Measurements from ENCODE around the gene NFASC.

NFASC gene

GRCh38 chr1:204873714-204874113 is 3.1 kb downstream of the NFASC start:
- DNase-seq (ENCODE audit: low spot score) = no peak
- H3K27ac ChIP-seq = no peak overlapping the region
- TF ChIP-seq, protein P1, sequence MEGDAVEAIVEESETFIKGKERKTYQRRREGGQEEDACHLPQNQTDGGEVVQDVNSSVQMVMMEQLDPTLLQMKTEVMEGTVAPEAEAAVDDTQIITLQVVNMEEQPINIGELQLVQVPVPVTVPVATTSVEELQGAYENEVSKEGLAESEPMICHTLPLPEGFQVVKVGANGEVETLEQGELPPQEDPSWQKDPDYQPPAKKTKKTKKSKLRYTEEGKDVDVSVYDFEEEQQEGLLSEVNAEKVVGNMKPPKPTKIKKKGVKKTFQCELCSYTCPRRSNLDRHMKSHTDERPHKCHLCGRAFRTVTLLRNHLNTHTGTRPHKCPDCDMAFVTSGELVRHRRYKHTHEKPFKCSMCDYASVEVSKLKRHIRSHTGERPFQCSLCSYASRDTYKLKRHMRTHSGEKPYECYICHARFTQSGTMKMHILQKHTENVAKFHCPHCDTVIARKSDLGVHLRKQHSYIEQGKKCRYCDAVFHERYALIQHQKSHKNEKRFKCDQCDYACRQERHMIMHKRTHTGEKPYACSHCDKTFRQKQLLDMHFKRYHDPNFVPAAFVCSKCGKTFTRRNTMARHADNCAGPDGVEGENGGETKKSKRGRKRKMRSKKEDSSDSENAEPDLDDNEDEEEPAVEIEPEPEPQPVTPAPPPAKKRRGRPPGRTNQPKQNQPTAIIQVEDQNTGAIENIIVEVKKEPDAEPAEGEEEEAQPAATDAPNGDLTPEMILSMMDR (IDR thresholded peaks at IDR 0.05) = no peak
- no peak overlapping the region for H3K4me3 ChIP-seq

GRCh38 chr1:204874274-204874673 is 3.6 kb downstream of the NFASC start:
- H3K4me3 ChIP-seq = no peak overlapping the region
- TF ChIP-seq, protein P1 (IDR thresholded peaks at IDR 0.05) = no peak
- DNase-seq (ENCODE audit: low spot score) = no peak
- H3K27ac ChIP-seq = no peak overlapping the region

- no peak overlapping the region for H3K27ac ChIP-seq
- peak; percentile 12 for DNase-seq (ENCODE audit: low spot score)
- H3K4me3 ChIP-seq = no peak overlapping the region
- TF ChIP-seq, protein P1 (IDR thresholded peaks at IDR 0.05) = no peak
Measured at GRCh38 chr1:204875255-204875654, 4.6 kb downstream of the NFASC start.

DNA sequence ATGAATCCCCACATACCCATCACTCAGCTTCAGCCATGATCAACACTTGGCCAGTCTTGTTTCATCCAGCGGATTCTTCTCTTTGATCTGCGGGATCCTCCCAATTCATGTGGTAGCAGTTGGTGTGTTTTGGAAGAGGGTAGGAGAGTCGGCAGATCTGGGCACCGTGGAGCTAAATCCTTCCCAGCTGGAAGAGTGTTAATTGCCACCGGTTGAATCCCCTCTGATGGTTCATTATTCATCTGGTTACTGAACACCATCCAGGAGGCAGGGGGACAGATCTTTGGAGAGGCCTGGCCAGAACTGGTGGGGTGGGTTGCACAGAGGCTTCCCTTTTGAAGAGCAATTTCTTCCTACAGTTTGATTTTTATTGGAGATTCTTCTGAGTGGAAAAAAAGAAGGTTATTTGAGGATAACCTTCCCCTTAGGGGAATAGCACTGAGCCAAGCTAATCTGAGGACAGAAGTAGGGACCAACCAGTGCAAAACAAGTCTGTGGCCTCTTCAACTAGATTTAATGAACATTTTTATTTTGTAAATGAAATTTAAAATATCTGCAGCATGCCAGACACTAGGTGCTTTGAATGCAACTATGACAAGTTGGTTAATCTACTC is 8.1 kb downstream of the NFASC start:
- peak overlapping the region; percentile 23 to 55 for H3K27ac ChIP-seq
- no peak overlapping the region for H3K4me3 ChIP-seq
- no peak for DNase-seq (ENCODE audit: low spot score)
- TF ChIP-seq, protein P1 (IDR thresholded peaks at IDR 0.05) = no peak

DNA sequence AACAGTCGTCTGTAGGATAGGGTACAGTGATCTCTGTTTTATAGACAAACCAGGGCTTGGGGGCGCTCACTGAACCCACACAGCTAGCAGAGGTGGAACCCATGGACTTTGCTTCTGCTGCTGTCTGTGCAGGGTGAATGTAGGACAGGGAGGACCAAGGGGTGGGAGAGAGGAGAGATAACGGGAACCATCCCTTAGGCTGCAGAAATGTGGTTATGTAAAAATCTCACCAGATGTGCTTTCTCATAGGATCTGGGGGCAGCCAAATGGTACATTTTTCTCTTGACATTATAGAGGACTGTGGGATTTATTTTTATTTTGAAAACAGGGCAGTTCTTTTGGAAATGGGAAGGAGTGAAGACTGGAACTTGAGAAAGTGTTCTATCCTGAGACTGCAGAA is 8.7 kb downstream of the NFASC start:
- TF ChIP-seq, protein P1 (IDR thresholded peaks at IDR 0.05) = no peak
- H3K4me3 ChIP-seq = no peak overlapping the region
- DNase-seq (ENCODE audit: low spot score) = no peak
- H3K27ac ChIP-seq = peak overlapping the region; percentile 50 to 55

DNA sequence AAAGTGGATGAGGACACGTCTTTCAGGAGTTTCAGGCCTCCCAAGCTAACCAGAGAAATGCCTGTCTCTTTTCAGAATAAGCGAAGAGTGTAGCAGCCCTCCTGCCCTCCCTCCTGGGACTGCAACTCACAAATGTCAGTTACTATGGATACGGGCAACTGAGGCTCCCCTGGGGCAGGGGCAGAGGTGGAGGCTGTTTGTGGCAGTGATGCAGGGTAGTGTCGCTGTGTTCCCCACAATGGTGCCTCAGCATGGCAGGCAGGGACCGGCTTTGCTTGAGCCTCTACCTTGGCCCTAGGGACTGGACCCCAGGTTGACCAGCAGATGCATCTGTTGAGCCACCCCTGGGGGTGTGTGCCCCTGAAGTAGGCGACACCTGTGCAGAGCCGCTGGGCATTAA is 10.2 kb downstream of the NFASC start:
- TF ChIP-seq, protein P1 (IDR thresholded peaks at IDR 0.05) = no peak
- Histone ChIP-seq H3K27ac (peak overlapping the region in 1 of 2 donors; percentile 22), H3K4me3 (no peak overlapping the region)
- DNase-seq (ENCODE audit: low spot score) = no peak

DNA sequence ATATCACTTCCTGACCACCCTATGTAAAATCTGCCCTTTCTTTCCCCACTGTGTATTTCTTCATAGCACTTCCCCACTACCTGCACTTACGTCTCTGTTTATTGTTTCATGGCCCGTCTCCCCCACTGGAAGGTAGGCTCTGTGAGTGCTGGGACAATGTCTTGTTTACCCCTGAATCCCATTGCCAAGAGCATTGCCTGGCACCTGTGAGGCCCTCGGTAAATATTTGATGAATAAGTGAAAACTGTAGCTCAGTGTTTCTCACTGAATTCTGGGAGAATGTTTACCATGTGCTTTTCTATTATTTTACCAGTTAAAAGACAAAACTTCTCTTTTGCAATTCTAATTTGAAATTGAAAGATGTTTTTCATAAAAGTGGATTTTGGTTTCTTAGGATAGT is 11.8 kb downstream of the NFASC start:
- TF ChIP-seq, protein P1 (IDR thresholded peaks at IDR 0.05) = no peak
- Histone ChIP-seq H3K4me3 (no peak overlapping the region), H3K27ac (no peak overlapping the region)
- DNase-seq (ENCODE audit: low spot score) = peak; percentile 22

Data from coronary artery (tissue), 2 donors.